Measurements from ENCODE around the gene NCK2. TPM values are rescaled to one million over a fixed set of nuclear protein-coding genes. Genes with fewer than 3 reads are reported as not detected.

The NCK2 gene
- total and polyA plus RNA-seq, 7 experiments from 2014 or later: 30.8 to 134 (median 105) TPM

DNA sequence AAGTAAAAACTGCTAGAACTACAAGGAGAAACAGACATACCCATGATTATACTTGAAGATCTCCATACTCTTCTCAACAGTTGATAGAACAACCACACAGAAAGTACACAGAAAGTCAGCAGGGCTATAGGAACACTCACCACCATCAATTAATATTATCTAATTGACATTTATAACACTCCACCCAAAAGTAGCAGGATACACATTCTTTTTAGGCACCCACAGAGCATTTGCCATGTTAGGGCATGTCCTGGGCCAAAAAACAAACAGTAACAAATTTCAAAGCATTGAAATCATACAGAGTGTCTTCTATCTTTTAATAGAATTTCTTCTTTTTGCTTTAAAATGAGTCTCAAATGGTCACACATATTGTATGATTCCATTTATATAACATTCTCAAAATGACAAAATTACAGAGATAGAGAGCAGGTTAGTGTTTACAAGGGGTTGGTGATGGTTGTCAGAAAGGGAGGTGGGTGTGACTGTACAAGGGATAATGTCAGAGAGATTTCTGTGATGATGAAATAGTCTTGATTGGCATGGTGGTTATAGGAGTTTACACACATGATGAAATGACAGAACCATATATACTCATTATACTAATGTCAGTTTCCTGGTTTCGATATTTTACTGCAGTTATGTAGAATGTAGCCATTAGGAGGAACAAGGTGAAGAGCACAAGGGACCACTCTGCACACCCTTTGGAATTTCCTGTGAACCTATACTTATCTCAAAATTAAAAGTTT, 82.8 kb downstream of the NCK2 start:
- ATAC-seq: peak; percentile 62
- Mint-ChIP-seq H3K27ac (peak overlapping the region in 8 of 9 donors; percentile 28 to 83 (median 76)), H3K27me3 (no peaks in the 10 kb centered on the region), H3K9me3 (peaks cover 7 to 52% (median 17%) of the 10 kb centered on the region in 11 donors), H3K4me1 (peaks cover 52 to 95% (median 88%) of the 10 kb centered on the region in 7 donors), H3K4me3 (peak overlapping the region in 2 of 10 donors; percentile 12 to 45), H3K36me3 (peaks cover 41 to 92% (median 54%) of the 10 kb centered on the region in 5 donors)
- peaks cover 0 to 37% (median 7%) of the 10 kb centered on the region in 3 experiments for H3K36me3 ChIP-seq (ENCODE audit: control insufficient read depth in 2 of 3, insufficient read depth in 3 of 3, low read length in 3 of 3)
- no peaks in the 10 kb centered on the region for H3K27me3 ChIP-seq (ENCODE audit: control insufficient read depth in 2 of 2, insufficient read depth in 2 of 2, low read length in 2 of 2)
- H3K4me3 ChIP-seq (ENCODE audit: low read length): no peak overlapping the region
- H3K4me1 ChIP-seq (ENCODE audit: control insufficient read depth in 2 of 2, insufficient read depth in 2 of 2, low read length in 2 of 2): peaks cover 23 to 38% of the 10 kb centered on the region in 2 donors
- peaks cover 0 to 16% (median 0%) of the 10 kb centered on the region in 3 experiments for H3K9me3 ChIP-seq (ENCODE audit: control insufficient read depth in 2 of 3, low read length in 3 of 3)
- H3K27ac ChIP-seq (ENCODE audit: low read depth, low read length): no peak overlapping the region
- intact Hi-C loops (cut with micrococcal nuclease): loop anchor here in 1 of 2 donors (2.0 kb wide), 1 partner anchor 15 kb away; no protein-coding TSS in a partner anchor
- ChIA-PET CTCF (interaction anchor here (0.7 to 1.1 kb wide), 2 partner anchors 10 to 23 kb away, joined by 3 read pairs; no protein-coding TSS in a partner anchor), POLR2A (interaction anchor here (1.0 kb wide), 1 partner anchor 11 kb away, joined by 3 read pairs; no protein-coding TSS in a partner anchor)
- DNase-seq: no peak

DNA sequence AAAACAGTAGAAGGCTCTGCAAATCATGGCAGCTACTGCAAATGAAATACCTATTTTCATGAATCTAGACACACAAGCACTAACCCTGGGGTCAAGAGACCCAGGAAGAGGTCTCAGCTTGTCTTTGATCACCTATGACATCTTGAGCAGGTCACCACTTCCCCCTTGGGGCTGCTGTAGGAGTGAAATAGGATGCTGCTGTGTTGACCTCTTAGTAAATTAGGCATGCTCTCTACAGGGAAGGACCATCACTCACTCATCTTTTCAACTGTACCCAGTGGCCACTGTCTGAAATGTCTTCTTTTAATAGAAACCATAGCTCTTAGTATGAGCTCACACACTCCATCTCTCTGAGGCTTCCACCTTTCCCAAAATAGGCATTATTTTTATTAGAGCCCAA, 83.8 kb downstream of the NCK2 start:
- peak overlapping the region in 3 of 10 donors; percentile 12 to 48 (median 45) for H3K4me3 Mint-ChIP-seq
- H3K9me3 ChIP-seq (ENCODE audit: control insufficient read depth in 2 of 3, low read length in 3 of 3): peaks cover 0 to 24% (median 0%) of the 10 kb centered on the region in 3 experiments
- ATAC-seq (peak; percentile 34), DNase-seq (no peak)
- H3K27me3 ChIP-seq (ENCODE audit: control insufficient read depth in 2 of 2, insufficient read depth in 2 of 2, low read length in 2 of 2): no peaks in the 10 kb centered on the region
- no peak overlapping the region for H3K27ac ChIP-seq (ENCODE audit: low read depth, low read length)
- CTCF ChIA-PET: interaction anchor here (0.6 to 1.1 kb wide), 4 partner anchors 12 to 78 kb away, joined by 3 read pairs; no protein-coding TSS in a partner anchor
- POLR2A ChIA-PET: interaction anchor here (1.0 kb wide), 1 partner anchor 12 kb away, joined by 3 read pairs; no protein-coding TSS in a partner anchor
- peaks cover 19 to 30% of the 10 kb centered on the region in 2 donors for H3K4me1 ChIP-seq (ENCODE audit: control insufficient read depth in 2 of 2, insufficient read depth in 2 of 2, low read length in 2 of 2)
- H3K4me1 Mint-ChIP-seq: peaks cover 47 to 93% (median 83%) of the 10 kb centered on the region in 7 donors
- H3K36me3 ChIP-seq (ENCODE audit: control insufficient read depth in 2 of 3, insufficient read depth in 3 of 3, low read length in 3 of 3): peaks cover 0 to 35% (median 0%) of the 10 kb centered on the region in 3 experiments
- no peaks in the 10 kb centered on the region for H3K27me3 Mint-ChIP-seq
- peaks cover 8 to 63% (median 22%) of the 10 kb centered on the region in 11 donors for H3K9me3 Mint-ChIP-seq
- peak overlapping the region; percentile 26 to 87 (median 77) for H3K27ac Mint-ChIP-seq
- H3K4me3 ChIP-seq (ENCODE audit: low read length): no peak overlapping the region
- peaks cover 44 to 90% (median 62%) of the 10 kb centered on the region in 5 donors for H3K36me3 Mint-ChIP-seq
- intact Hi-C loops (cut with micrococcal nuclease): loop anchor here in 1 of 2 donors (2.0 kb wide), 1 partner anchor 14 kb away; no protein-coding TSS in a partner anchor

DNA sequence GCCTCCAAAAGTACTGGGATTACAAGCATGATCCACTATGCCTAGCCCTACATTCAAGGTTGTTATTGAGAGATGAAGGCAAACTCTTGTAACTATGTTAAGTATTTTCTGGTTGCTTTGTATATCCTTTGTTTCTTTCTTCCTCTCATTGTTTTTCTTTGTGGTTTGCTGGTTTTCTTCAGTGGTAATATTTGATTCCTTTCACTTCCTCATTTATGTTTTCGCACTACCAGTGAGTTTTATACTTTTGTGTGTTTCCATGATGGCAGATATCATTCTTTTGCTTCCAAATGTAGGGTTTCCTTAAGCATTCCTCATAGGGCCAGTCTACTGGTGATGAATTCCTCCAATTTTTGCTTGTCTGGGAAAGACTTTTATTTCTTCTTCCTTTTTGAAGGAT, 90.2 kb downstream of the NCK2 start:
- Mint-ChIP-seq H3K4me1 (peaks cover 45 to 96% (median 87%) of the 10 kb centered on the region in 7 donors), H3K27ac (peak overlapping the region; percentile 40 to 95 (median 78)), H3K4me3 (peak overlapping the region; percentile 0 to 54 (median 30)), H3K36me3 (peaks cover 22 to 77% (median 74%) of the 10 kb centered on the region in 5 donors), H3K9me3 (peaks cover 11 to 76% (median 50%) of the 10 kb centered on the region in 11 donors), H3K27me3 (no peaks in the 10 kb centered on the region)
- Histone ChIP-seq H3K27ac (ENCODE audit: low read depth, low read length) (peak overlapping the region; percentile 61), H3K27me3 (ENCODE audit: control insufficient read depth in 2 of 2, insufficient read depth in 2 of 2, low read length in 2 of 2) (no peaks in the 10 kb centered on the region), H3K9me3 (ENCODE audit: control insufficient read depth in 2 of 3, low read length in 3 of 3) (peaks cover 0 to 57% (median 3%) of the 10 kb centered on the region in 3 experiments), H3K4me1 (ENCODE audit: control insufficient read depth in 2 of 2, insufficient read depth in 2 of 2, low read length in 2 of 2) (peaks cover 43 to 49% of the 10 kb centered on the region in 2 donors), H3K4me3 (ENCODE audit: low read length) (no peak overlapping the region), H3K36me3 (ENCODE audit: control insufficient read depth in 2 of 3, insufficient read depth in 3 of 3, low read length in 3 of 3) (peaks cover 0 to 6% (median 0%) of the 10 kb centered on the region in 3 experiments)
- ChIA-PET POLR2A (interaction anchor here (1.6 kb wide), 1 partner anchor 10 kb away, joined by 7 read pairs; no protein-coding TSS in a partner anchor), CTCF (no interaction called here)
- intact Hi-C loops (cut with micrococcal nuclease): loop anchor here (1.0 to 5.0 kb wide), 4 partner anchors 21 to 88 kb away; no protein-coding TSS in a partner anchor
- peak in 6 of 9 donors; percentile 56 to 80 (median 70) for DNase-seq
- peak; percentile 59 for ATAC-seq

DNA sequence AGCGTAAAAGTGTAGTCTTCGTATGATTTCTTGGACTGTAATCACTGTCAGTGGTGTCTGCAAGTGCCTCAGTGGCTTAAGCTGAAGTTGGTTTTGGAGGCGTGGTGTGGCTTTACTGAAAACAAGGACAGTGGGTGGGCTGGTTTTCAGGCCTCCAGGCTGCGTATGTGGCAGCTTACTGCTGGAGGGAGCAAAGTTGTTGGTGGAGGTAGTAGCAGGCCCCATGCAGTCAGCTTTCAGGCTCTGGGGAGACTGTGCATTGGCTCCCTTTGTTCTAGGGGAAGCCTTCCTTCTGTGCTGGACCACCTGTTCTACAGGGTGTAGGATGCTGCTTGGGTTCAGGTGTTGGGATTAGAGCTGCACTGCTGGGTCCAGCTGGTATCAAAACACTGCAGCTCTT, 91.6 kb downstream of the NCK2 start:
- Mint-ChIP-seq H3K36me3 (peaks cover 18 to 82% (median 77%) of the 10 kb centered on the region in 5 donors), H3K4me3 (peak overlapping the region in 9 of 10 donors; percentile 2 to 71 (median 56)), H3K9me3 (peaks cover 11 to 66% (median 48%) of the 10 kb centered on the region in 11 donors), H3K27me3 (no peaks in the 10 kb centered on the region), H3K4me1 (peaks cover 51 to 96% (median 89%) of the 10 kb centered on the region in 7 donors), H3K27ac (peak overlapping the region; percentile 70 to 92 (median 84))
- Histone ChIP-seq H3K36me3 (ENCODE audit: control insufficient read depth in 2 of 3, insufficient read depth in 3 of 3, low read length in 3 of 3) (peaks cover 0 to 6% (median 0%) of the 10 kb centered on the region in 3 experiments), H3K4me3 (ENCODE audit: low read length) (peak overlapping the region; percentile 12), H3K4me1 (ENCODE audit: control insufficient read depth in 2 of 2, insufficient read depth in 2 of 2, low read length in 2 of 2) (peaks cover 57 to 62% of the 10 kb centered on the region in 2 donors), H3K27ac (ENCODE audit: low read depth, low read length) (peak overlapping the region; percentile 4), H3K9me3 (ENCODE audit: control insufficient read depth in 2 of 3, low read length in 3 of 3) (peaks cover 0 to 56% (median 3%) of the 10 kb centered on the region in 3 experiments), H3K27me3 (ENCODE audit: control insufficient read depth in 2 of 2, insufficient read depth in 2 of 2, low read length in 2 of 2) (no peaks in the 10 kb centered on the region)
- ATAC-seq: no peak
- no peak for DNase-seq
- POLR2A ChIA-PET: interaction anchor here (0.6 to 0.9 kb wide), 3 partner anchors 15 to 82 kb away, joined by 3 read pairs; no protein-coding TSS in a partner anchor
- CTCF ChIA-PET: no interaction called here
- intact Hi-C loops (cut with micrococcal nuclease): loop anchor here in 1 of 2 donors (5.0 kb wide), 1 partner anchor 89 kb away; no protein-coding TSS in a partner anchor

DNA sequence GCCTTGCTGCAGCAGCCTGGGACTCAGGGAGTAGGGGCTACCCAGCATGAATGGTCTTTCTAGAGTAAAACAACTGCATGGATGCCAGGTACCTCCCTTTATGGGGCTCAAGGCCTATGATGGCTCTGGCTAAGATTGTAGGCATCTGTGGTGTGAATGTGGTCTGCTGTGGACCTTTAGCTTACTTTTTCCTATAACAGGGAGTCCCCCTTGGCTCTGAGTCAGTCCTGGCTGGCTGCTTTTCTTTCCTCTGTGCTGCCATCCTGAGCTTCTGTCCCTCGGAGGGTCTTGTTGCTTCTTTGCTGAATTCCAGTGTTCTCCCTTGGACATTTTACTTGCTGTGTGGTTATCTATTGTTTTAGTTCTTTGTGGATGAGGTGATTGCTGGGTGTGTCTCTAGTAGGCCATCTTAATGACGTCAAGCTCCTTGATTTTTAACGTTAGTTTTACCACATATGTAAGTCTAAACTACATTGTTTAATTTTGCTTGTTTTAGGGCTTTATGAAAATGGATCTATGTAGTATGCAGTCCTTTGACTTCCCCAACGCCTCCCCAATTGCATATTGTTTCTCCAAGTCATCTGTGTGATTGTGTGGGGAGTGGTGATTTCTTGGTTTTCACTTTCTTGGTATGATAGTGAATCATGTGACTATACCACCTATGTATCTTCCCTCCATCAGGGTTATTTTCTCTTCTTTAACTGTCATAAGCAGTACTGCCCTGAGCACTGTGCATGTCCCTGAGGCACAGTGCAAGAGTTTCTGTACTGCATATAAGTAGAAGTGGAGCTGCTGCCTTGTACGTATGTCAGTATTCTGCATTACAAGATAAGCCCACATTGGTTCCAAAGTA, 92.4 kb downstream of the NCK2 start:
- Mint-ChIP-seq H3K9me3 (peaks cover 11 to 59% (median 45%) of the 10 kb centered on the region in 11 donors), H3K27me3 (no peaks in the 10 kb centered on the region), H3K36me3 (peaks cover 14 to 80% (median 75%) of the 10 kb centered on the region in 5 donors), H3K4me1 (peaks cover 57 to 96% (median 88%) of the 10 kb centered on the region in 7 donors), H3K27ac (peak overlapping the region; percentile 63 to 92 (median 80)), H3K4me3 (peak overlapping the region; percentile 9 to 71 (median 40))
- Histone ChIP-seq H3K4me3 (ENCODE audit: low read length) (peak overlapping the region; percentile 12), H3K27ac (ENCODE audit: low read depth, low read length) (peak overlapping the region; percentile 4), H3K27me3 (ENCODE audit: control insufficient read depth in 2 of 2, insufficient read depth in 2 of 2, low read length in 2 of 2) (no peaks in the 10 kb centered on the region), H3K4me1 (ENCODE audit: control insufficient read depth in 2 of 2, insufficient read depth in 2 of 2, low read length in 2 of 2) (peaks cover 62 to 65% of the 10 kb centered on the region in 2 donors), H3K9me3 (ENCODE audit: control insufficient read depth in 2 of 3, low read length in 3 of 3) (peaks cover 0 to 49% (median 3%) of the 10 kb centered on the region in 3 experiments), H3K36me3 (ENCODE audit: control insufficient read depth in 2 of 3, insufficient read depth in 3 of 3, low read length in 3 of 3) (peaks cover 0 to 6% (median 0%) of the 10 kb centered on the region in 3 experiments)
- DNase-seq (no peak), ATAC-seq (peak; percentile 34)
- ChIA-PET CTCF (no interaction called here), POLR2A (interaction anchor here (0.6 to 1.3 kb wide), 4 partner anchors 11 to 39 kb away, joined by 3 to 4 read pairs (median 3); no protein-coding TSS in a partner anchor)
- intact Hi-C loops (cut with micrococcal nuclease): loop anchor here in 1 of 2 donors (5.0 kb wide), 1 partner anchor 90 kb away; no protein-coding TSS in a partner anchor
